H9 (cell line): ENCODE results near the gene INSL3. TPM values are rescaled to one million over a fixed set of nuclear protein-coding genes. Genes with fewer than 3 reads are reported as not detected.

ENCODE experiments used
- DNase-seq: peaks from one replicate; pipeline ENCODE4 v3.0.0-alpha.2; 2017
- H2AFZ ChIP-seq: one replicate; pipeline ENCODE4 v1.6.1; 2013; ENCODE audit warnings: mild to moderate bottlenecking, low read length, control low read depth, moderate library complexity
- H2AK5ac ChIP-seq: 2 replicates; pipeline ENCODE4 v1.6.1; 2013; ENCODE audit warnings: low read length, control low read depth, mixed read lengths; ENCODE audit not compliant: insufficient read length
- H2BK120ac ChIP-seq: one replicate; pipeline ENCODE4 v1.6.1; 2013; ENCODE audit warnings: low read depth, mild to moderate bottlenecking, low read length, control low read depth, inconsistent platforms; ENCODE audit not compliant: poor library complexity, severe bottlenecking
- H2BK12ac ChIP-seq: 2 replicates; pipeline ENCODE4 v1.6.1; 2013; ENCODE audit warnings: low read length, control low read depth, mixed read lengths, low read depth; ENCODE audit not compliant: insufficient read length
- H2BK15ac ChIP-seq: 2 replicates; pipeline ENCODE4 v1.6.1; 2013; ENCODE audit warnings: low read depth, low read length, control low read depth
- H2BK20ac ChIP-seq: one replicate; pipeline ENCODE4 v1.6.1; 2013; ENCODE audit warnings: low read depth, mild to moderate bottlenecking, low read length, control low read depth, inconsistent platforms; ENCODE audit not compliant: poor library complexity, severe bottlenecking
- H2BK5ac ChIP-seq: 2 replicates; pipeline ENCODE4 v1.6.1; 2013; ENCODE audit warnings: low read length, control low read depth, mixed read lengths; ENCODE audit not compliant: insufficient read length
- H3K14ac ChIP-seq: 2 replicates; pipeline ENCODE4 v1.6.1; 2013; ENCODE audit warnings: low read length, control low read depth; ENCODE audit not compliant: insufficient read depth
- H3K18ac ChIP-seq: 2 replicates; pipeline ENCODE4 v1.6.1; 2013; ENCODE audit warnings: low read depth, mild to moderate bottlenecking, mixed read lengths, low read length, control low read depth; ENCODE audit not compliant: insufficient read length
- H3K23ac ChIP-seq: 2 replicates; pipeline ENCODE4 v1.6.1; 2013; ENCODE audit warnings: low read length, control low read depth, mixed read lengths, low read depth; ENCODE audit not compliant: insufficient read length
- H3K23me2 ChIP-seq: 2 replicates; pipeline ENCODE4 v1.6.1; 2013; ENCODE audit warnings: low read depth, mild to moderate bottlenecking, mixed read lengths, low read length, control low read depth; ENCODE audit not compliant: insufficient read length, poor library complexity, severe bottlenecking
- H3K27ac ChIP-seq: 2 replicates; pipeline ENCODE4 v1.5.1; 2013; ENCODE audit warnings: low read length, control low read depth, mixed read lengths, low read depth; ENCODE audit not compliant: insufficient read length
- H3K27me3 ChIP-seq: 2 replicates; pipeline ENCODE4 v1.6.1; 2013; ENCODE audit warnings: low read length, control low read depth, inconsistent platforms; ENCODE audit not compliant: insufficient read depth
- H3K4ac ChIP-seq: 2 replicates; pipeline ENCODE4 v1.6.1; 2013; ENCODE audit warnings: low read depth, mild to moderate bottlenecking, control low read depth, inconsistent platforms, low read length, moderate library complexity
- H3K4me1 ChIP-seq: 2 replicates; pipeline ENCODE4 v1.6.1; 2013; ENCODE audit warnings: low read length, control low read depth, inconsistent platforms; ENCODE audit not compliant: insufficient read depth
- H3K4me2 ChIP-seq: 2 replicates; pipeline ENCODE4 v1.6.1; 2013; ENCODE audit warnings: low read length, control low read depth, mixed read lengths; ENCODE audit not compliant: insufficient read length, insufficient read depth
- H3K56ac ChIP-seq: 2 replicates; pipeline ENCODE4 v1.6.1; 2013; ENCODE audit warnings: low read depth, mild to moderate bottlenecking, mixed read lengths, low read length, control low read depth; ENCODE audit not compliant: insufficient read length
- H3K79me1 ChIP-seq: 2 replicates; pipeline ENCODE4 v1.6.1; 2013; ENCODE audit warnings: low read depth, mild to moderate bottlenecking, moderate library complexity, low read length, control low read depth, inconsistent platforms; ENCODE audit not compliant: insufficient read depth, poor library complexity, severe bottlenecking
- H3K79me2 ChIP-seq: 2 replicates; pipeline ENCODE4 v1.6.1; 2013; ENCODE audit warnings: low read length, control low read depth, inconsistent platforms; ENCODE audit not compliant: insufficient read depth
- H3K9ac ChIP-seq: 2 replicates; pipeline ENCODE4 v1.6.1; 2013; ENCODE audit warnings: low read length, control low read depth, mixed read lengths; ENCODE audit not compliant: insufficient read length; ENCODE audit errors: extremely low read depth
- H3K9me3 ChIP-seq: one replicate; pipeline ENCODE4 v1.6.1; 2013; ENCODE audit warnings: low read depth, low read length, inconsistent platforms; ENCODE audit not compliant: control insufficient read depth
- H3T11ph ChIP-seq: one replicate; pipeline ENCODE4 v1.6.1; 2013; ENCODE audit warnings: mild to moderate bottlenecking, low read length, control low read depth, inconsistent platforms
- H4K20me1 ChIP-seq: one replicate; pipeline ENCODE4 v1.6.1; 2013; ENCODE audit not compliant: control insufficient read depth, insufficient read length, insufficient read depth
- H4K5ac ChIP-seq: 2 replicates; pipeline ENCODE4 v1.6.1; 2013; ENCODE audit warnings: low read depth, mild to moderate bottlenecking, mixed read lengths, low read length, control low read depth; ENCODE audit not compliant: insufficient read length
- H4K8ac ChIP-seq: replicated peaks from 2 replicates; pipeline ENCODE4 v1.6.1; 2013; ENCODE audit warnings: low read length, control low read depth, mixed read lengths, low read depth; ENCODE audit not compliant: insufficient read length
- H4K91ac ChIP-seq: 2 replicates; pipeline ENCODE4 v1.6.1; 2013; ENCODE audit warnings: low read depth, mild to moderate bottlenecking, moderate library complexity, mixed read lengths, low read length, control low read depth; ENCODE audit not compliant: insufficient read length
- H3K27ac Mint-ChIP-seq, 3 experiments: 2 replicates in 2 of 3; 3 replicates in 1 of 3; pipeline ENCODE4 v1.8.0; 2020 to 2021; ENCODE audit warnings: mixed read lengths in 3 of 3, mild to moderate bottlenecking in 1 of 3, moderate library complexity in 1 of 3
- H3K27me3 Mint-ChIP-seq: 2 replicates; pipeline ENCODE4 v1.8.0; 2021; ENCODE audit warnings: low read depth, mild to moderate bottlenecking, moderate library complexity, mixed read lengths
- H3K36me3 Mint-ChIP-seq, 3 experiments: 2 replicates in 2 of 3; 3 replicates in 1 of 3; pipeline ENCODE4 v1.8.0; 2020 to 2021; ENCODE audit warnings: low read depth in 3 of 3, mixed read lengths in 3 of 3; ENCODE audit not compliant: insufficient read depth in 1 of 3
- H3K4me1 Mint-ChIP-seq, 2 experiments: 2 replicates each; pipeline ENCODE4 v1.8.0; 2020; ENCODE audit warnings: mixed read lengths in 2 of 2
- H3K4me3 Mint-ChIP-seq, 2 experiments: 2 replicates in 1 of 2; 3 replicates in 1 of 2; pipeline ENCODE4 v1.8.0; 2020 to 2021; ENCODE audit warnings: mild to moderate bottlenecking in 2 of 2, mixed read lengths in 2 of 2, moderate library complexity in 1 of 2
- H3K9me3 Mint-ChIP-seq, 2 experiments: 2 replicates in 1 of 2; 3 replicates in 1 of 2; pipeline ENCODE4 v1.8.0; 2020; ENCODE audit warnings: mild to moderate bottlenecking in 2 of 2, mixed read lengths in 2 of 2, moderate library complexity in 1 of 2
- WGBS: extraction: QIAGEN DNeasy Blood & Tissue Kit; methylation state at CpG from one replicate; pipeline ENCODE4 v1.1.7; 2013; ENCODE audit warnings: missing lambda C conversion rate, low lambda C conversion rate, mixed read lengths; ENCODE audit not compliant: insufficient read length; ENCODE audit errors: extremely low coverage; 5-methylcytosine and 5-hydroxymethylcytosine counted together
- total RNA-seq: library from RNA; stranded (reverse); gene quantifications from 2 replicates; pipeline ENCODE4 v1.2.1, GENCODE V29; 2021
- TF ChIP-seq, protein P1 (sequence below): fragments of 200-600 bp; sonication (generic); conservative IDR thresholded peaks from 3 replicates; pipeline ENCODE4 v1.8.0; 2021; ENCODE audit warnings: antibody characterized with exemption, mild to moderate bottlenecking

The INSL3 gene
- total RNA-seq, 1 experiment from 2014 or later: 0.63 TPM

GRCh38 chr19:17863520-17864182 is 42.3 kb upstream of the INSL3 start:
- H3K79me1 ChIP-seq: peaks cover 7% of the 10 kb centered on the region
- no peak overlapping the region for H2BK120ac ChIP-seq
- no peak overlapping the region for H3K23ac ChIP-seq
- no peaks in the 10 kb centered on the region for H3K27me3 ChIP-seq
- no peak overlapping the region for H3K56ac ChIP-seq
- H3T11ph ChIP-seq: no peak overlapping the region
- TF ChIP-seq, protein P1, sequence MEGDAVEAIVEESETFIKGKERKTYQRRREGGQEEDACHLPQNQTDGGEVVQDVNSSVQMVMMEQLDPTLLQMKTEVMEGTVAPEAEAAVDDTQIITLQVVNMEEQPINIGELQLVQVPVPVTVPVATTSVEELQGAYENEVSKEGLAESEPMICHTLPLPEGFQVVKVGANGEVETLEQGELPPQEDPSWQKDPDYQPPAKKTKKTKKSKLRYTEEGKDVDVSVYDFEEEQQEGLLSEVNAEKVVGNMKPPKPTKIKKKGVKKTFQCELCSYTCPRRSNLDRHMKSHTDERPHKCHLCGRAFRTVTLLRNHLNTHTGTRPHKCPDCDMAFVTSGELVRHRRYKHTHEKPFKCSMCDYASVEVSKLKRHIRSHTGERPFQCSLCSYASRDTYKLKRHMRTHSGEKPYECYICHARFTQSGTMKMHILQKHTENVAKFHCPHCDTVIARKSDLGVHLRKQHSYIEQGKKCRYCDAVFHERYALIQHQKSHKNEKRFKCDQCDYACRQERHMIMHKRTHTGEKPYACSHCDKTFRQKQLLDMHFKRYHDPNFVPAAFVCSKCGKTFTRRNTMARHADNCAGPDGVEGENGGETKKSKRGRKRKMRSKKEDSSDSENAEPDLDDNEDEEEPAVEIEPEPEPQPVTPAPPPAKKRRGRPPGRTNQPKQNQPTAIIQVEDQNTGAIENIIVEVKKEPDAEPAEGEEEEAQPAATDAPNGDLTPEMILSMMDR: no peak
- H2BK12ac ChIP-seq: no peak overlapping the region
- no peak overlapping the region for H3K18ac ChIP-seq
- no CpG with 5 or more reads among the region's 8 CpGs for WGBS
- no peak overlapping the region for H3K27ac ChIP-seq
- Mint-ChIP-seq H3K9me3 (peaks cover 0 to 2% of the 10 kb centered on the region in 2 experiments; a peak in 2 of 5 replicates), H3K27me3 (peaks cover 12% of the 10 kb centered on the region), H3K4me3 (peak overlapping the region; percentile 14 to 23; a peak in 1 of 5 replicates), H3K4me1 (peaks cover 18 to 37% of the 10 kb centered on the region in 2 experiments), H3K36me3 (peaks cover 40 to 64% (median 51%) of the 10 kb centered on the region in 3 experiments), H3K27ac (peak overlapping the region; percentile 49 to 88 (median 87); a peak in 4 of 7 replicates)
- no peak for DNase-seq
- H2BK20ac ChIP-seq: no peak overlapping the region
- H2AFZ ChIP-seq: no peak overlapping the region
- H2BK5ac ChIP-seq: no peak overlapping the region
- no peaks in the 10 kb centered on the region for H3K9me3 ChIP-seq
- H3K23me2 ChIP-seq: peaks cover 4% of the 10 kb centered on the region
- no peak overlapping the region for H2AK5ac ChIP-seq
- no peak overlapping the region for H4K91ac ChIP-seq
- no peak overlapping the region for H3K14ac ChIP-seq
- no peaks in the 10 kb centered on the region; the same call in 1 of the 2 replicates for H3K4me1 ChIP-seq
- H3K4me2 ChIP-seq: no peak overlapping the region
- H3K79me2 ChIP-seq: peaks cover 16% of the 10 kb centered on the region; the same call in 1 of the 2 replicates
- no peaks in the 10 kb centered on the region for H4K20me1 ChIP-seq
- no peak overlapping the region for H3K9ac ChIP-seq
- no peak overlapping the region for H2BK15ac ChIP-seq
- H4K5ac ChIP-seq: no peak overlapping the region
- no peak overlapping the region for H4K8ac ChIP-seq
- H3K4ac ChIP-seq: no peak overlapping the region
